CD4-positive, alpha-beta T cell treated with Interleukin-6 for 4 hours (primary cell): Measurements from ENCODE around the gene SDK2.

ENCODE experiments used
- DNase-seq: peaks from one replicate; pipeline ENCODE4 v3.0.0-alpha.2; 2020; ENCODE audit warnings: mixed read lengths

The SDK2 gene

GRCh38 chr17:73402466-73402865 is 241.8 kb downstream of the SDK2 start:
- DNase-seq = no peak

DNA sequence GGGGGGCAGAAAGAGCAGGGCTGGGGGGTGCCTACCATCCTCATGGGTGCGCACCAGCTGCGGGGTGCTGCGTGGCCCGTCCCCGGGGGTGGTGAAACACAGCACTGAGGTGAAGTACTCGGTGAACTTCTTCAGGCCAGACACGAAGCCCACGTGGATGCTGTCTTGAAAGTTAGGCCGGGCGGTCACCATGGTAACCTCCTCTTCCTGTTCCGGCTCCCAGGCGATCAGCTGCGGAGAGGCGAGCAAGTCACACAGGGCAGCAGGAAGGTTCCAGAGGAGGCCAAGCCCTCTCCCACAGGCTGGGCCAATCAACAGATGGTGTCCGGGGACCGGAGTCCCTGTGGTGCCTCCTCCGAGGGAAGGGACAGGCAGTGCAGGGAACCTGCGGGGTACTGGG is 242.3 kb downstream of the SDK2 start:
- no peak for DNase-seq

DNA sequence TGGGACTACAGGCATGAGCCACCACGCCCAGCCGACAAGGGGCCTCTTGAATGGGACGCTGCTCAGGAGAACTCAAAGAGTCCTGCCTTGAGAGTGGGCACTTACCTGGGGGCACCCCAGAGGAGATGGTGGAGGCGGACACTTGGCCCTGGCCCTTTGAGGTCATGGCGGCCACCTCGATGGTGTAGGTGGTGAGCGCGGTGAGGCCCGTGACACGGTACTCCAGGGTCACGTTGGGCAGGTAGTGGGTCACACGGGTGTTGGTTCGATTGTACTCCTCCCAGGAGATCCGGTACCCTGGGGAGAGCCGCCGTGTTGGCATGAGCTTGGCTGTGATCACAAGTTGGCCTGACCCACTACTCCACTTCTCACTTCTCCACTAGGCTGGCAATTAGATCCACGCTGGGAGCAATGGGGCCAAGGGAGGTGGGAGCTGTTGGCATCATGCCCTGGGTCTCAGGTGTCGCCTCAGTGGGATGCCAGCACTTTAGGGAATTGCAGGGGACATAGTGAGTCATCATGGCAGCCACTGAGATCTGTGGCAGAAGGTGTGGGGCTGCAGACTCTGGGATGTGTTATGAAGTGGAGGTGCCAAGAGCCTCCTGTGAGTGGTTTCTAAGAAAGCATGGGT is 243.2 kb downstream of the SDK2 start:
- no peak for DNase-seq

DNA sequence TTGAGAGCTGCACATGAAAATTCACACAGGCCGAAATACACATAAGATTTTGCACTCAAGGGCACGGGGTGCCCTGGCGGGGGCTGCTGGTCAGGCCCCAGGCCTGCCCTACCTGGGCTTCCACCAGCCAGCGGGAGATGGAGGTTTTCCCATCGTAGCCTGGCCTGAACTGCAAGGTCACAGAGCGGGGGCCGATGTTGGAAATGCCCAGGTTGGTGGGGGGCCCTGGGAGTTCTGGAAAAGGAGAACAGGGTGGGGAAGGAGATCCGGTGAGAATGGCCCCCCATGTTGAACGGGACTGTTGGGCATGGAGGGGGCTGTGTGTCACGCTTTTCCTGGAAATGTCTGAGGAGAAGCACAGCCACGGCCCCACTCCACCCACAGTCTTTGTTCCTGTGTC is 245.2 kb downstream of the SDK2 start:
- no peak for DNase-seq

DNA sequence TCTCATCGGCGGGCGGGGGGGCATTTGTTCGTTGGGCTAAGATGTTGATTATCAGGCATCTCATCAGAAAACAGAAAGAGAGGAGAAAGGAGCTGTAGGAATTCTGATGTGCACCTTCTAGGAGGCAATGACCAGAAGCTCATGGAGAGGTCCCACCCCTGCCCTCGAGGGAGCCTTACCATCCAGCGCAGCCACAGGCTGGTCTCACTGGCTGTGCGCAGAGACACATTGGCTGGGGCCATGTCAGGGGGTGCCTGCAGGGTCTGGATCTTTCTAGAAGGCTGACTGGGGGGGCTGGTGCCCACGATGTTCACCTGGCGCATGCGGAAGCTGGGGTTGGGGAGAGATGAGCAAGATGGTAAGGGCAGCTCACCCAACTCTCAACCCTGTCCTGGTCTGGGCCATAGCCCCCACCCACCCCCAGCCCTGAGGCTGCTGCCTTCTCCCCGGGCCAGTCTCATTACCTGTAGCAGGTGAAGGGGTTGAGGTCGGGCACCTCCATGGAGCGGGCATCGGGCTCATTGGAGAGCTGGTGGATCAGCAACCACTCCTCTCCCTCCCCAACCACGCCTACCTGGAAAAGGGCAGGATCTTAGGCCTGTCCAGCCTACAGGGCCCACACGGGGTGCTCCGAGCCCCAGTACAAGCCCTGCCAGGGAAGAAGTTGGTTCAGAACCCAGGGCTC is 246.2 kb downstream of the SDK2 start:
- DNase-seq = no peak

GRCh38 chr17:73397278-73397826 is 246.9 kb downstream of the SDK2 start:
- DNase-seq = no peak

DNA sequence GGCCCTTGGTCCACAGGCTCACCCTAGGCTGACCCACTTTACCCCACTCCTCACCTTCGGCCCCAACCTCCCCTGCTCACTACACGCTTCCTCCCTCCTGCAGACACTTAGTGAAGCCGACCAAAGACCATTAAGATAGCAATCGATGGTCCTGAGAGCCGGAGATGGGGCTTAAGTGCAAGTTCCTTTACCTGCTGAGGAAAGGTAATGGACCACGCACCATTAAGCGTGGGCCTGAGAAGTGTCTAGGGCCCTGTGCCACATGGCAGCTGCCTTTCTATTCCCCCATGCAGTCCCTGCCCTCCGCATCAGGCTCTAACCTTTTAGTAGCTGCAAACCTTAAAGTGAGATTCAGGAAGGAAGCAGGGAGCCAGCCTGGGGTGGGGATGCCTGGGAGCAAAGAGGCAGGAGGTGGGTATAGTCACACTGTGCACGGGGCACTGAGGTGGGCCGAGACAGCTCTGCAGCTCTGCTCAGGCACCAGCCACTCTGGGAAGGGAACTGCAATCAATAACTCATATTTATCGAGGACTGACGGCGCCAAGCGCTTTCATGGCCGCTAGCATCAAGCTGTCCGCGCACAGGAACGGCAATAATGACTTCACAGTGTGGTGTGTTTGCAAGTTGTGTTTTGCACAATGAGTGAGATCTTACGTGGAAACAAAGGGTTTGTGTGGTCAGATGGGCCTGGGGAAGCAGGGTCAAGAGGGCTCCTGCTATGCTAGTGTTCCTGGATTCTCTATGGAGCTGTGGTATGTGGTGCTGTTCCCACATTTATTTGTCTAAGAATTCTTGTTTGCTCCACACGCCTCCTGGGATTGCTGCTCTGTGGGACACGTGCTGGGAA is 247.6 kb downstream of the SDK2 start:
- no peak for DNase-seq

DNA sequence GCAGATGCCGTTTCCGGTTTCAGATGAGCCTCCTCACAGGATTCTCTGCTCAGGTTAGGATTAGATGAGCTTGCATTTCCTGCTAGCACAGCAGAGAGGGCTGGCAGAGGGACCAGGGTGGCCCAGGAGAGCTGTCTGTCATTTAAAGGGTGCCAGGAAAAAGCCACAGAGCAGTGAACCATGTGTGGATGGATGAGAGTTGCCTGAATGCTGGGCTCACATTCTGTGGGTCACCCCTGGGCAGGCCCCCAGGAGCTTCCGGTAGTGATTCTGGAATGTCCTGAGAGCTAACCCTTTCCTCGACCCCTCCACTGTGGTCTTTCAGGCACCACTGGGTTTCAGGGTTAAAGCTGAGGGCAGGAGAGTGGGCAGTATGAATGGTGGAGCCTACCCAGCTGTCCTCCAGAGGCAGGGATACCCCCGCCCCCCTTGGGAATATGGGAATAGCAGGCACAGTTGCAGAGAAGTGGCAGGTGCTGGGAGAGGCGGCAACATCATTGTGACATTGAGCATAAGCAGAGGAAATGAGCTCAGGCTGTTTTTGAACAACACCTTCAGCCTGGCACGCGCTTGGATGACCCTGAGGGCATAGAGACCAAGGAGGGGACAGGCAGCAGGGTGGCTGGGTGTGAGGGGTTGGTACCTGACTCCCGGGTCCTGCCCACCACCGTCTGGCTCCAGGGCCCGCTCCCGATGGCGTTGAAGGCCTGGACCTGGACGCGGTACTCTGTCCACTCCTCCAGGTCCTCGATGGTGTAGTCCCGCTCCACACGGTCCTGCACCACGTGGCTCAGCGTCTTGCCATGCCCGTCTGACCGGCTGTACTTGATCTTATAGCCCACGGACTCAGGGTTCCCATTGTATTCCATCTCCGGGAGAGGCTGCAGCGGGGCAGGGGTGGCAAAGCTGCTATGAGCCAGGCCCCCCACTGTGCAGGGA is 249.5 kb downstream of the SDK2 start:
- no peak for DNase-seq

GRCh38 chr17:73393962-73394361 is 250.3 kb downstream of the SDK2 start:
- DNase-seq = no peak

DNA sequence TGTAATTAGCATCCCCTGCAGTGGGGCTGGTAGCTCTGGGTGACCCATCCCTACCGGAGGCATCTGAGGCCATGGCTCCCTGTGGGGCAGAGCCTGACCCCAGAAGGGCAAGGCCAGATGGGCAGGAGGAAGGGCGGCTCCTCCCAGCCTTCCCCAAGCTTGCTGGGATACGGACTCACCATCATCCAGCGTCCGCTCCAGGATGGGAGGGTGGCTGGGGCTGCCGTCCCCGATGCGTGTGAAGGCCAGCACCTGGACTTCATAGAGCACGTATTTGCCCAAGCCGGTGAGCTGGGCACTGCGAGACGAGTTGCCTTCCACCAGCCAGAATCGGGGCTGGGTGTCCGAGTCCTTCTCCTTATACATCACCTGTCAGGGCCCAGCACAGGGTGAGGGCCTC is 250.9 kb downstream of the SDK2 start:
- DNase-seq = no peak

DNA sequence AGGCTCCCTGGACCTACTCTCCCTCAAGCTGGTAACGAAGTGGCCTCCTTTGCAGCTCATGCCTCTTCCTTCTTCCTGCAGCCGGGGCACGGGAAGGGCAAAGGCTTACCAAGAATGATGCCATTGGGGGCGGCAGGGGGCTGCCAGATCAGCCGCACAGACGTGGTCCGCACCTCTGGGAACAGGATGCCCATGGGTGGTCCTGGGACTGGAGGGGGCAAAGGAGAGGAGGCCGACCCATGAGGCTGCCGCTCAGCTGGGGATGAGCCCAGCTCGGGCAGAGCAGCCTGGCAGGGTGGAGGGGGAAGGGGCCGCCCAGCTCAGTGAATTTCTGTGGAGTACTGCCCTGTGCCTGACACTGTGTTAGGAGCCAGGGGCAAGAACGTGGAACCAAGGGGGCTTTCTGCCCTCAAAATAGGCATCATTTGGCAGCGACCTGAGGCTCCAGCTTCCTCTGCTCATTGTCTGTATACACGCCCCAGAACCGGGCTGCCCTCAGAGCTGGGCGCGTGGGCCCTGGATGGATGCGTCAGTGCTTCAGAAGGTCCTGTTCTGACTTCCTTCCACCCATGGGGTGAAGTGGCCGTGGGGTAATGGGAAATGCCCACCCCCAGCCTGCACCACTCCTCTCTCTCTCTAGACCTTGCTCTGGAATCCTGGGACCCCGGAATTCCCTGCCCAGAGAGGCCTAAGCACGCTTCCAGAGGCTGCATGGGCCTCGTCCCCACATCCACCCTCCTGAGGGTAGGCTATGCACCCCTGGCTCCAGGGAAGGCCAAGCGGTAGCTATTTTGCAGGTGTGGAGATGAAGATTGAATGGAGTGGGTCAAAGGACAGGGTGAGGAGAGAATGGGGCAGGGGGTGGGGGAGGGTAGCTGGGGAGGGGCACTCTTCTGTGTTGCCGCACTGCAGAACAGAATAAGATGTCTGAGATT is 252.6 kb downstream of the SDK2 start:
- DNase-seq = no peak

DNA sequence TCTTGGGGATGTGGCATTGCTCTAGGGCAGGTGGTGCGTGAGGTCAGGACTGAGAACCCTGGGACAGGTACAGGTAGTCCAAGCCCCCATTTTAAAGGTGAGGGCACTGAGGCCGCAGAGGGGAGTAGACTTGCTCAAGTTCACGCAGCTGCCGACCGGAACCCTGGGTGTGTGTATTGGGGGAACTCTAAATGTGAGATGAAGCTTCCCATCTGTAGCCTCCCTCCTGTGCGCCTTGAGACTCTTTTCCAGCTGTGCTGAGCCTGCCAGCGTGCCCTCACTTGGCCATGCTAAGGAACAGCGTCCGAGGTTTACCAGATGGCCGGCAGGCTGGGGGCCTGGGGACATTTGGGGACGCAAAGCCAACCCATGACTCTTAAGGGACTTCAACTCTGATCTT is 253.4 kb downstream of the SDK2 start:
- no peak for DNase-seq

DNA sequence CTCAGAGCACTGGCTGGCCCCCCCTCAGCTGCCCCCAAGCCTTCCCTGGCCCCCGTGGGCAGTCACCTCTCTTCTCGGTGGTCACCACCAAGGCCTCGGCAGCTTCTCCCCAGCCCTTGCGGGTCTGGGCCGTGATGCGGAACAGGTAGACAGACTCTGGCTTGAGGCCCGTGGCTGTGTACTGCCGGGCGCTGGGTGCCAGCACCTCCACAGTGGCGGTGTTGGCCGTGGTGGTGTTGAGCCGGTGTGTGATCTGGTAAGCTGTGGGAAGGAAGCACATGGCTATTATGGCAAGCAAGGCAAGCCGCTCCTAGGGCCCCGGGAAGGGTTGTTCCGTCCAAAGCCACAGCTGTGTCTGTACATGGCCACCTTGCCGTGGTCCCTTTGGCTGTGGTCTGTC is 254.0 kb downstream of the SDK2 start:
- DNase-seq = no peak

- no peak for DNase-seq
Observed at GRCh38 chr17:73389411-73389810, 254.8 kb downstream of the SDK2 start.

- DNase-seq = no peak
Observed at GRCh38 chr17:73388578-73388905, 255.7 kb downstream of the SDK2 start.

DNA sequence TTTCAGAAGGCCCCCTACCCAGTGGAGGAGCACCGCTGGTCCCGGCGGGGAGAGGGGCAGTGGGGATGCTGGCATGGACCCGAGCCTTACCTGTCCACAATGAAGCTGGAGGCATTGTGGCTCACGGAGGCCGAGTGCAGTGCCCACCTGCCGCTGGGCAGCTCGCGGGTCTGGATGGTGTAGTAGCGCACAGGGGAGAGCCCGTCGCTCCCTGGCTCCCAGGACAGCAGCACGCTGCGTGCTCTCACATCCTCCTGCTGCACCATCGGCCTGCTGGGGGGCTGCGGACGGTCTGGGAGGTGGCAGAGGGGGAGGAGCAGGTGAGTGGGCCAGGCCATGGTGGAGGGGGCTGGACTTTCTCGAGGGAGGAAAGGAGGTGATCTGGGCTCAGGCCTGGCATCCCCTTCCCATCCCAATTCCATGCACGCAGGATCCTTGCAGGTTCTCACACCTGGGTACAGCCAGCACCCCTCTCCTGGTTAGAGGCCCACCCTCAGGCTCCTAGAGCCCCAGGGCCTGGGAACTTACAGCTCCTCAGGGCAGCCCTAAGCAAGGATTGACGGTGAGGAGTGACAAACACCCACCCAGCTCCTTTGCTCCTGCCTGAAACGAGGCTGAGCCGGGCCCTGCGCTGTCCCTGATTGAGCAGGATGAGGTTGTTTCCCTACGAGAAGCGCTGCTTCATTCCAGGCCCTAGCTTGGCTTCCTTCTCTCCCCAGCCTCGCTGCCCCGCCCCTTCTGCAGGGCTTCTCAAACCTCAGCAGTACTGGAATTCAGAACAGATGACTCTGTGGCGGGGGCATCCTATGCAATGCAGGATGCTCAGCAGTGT is 256.3 kb downstream of the SDK2 start:
- DNase-seq = no peak

- DNase-seq = no peak
Observed at GRCh38 chr17:73386561-73386960, 257.7 kb downstream of the SDK2 start.

- DNase-seq = no peak
Observed at GRCh38 chr17:73384926-73385325, 259.3 kb downstream of the SDK2 start.

- no peak for DNase-seq
Observed at GRCh38 chr17:73380439-73381106, 263.7 kb downstream of the SDK2 start.

- no peak for DNase-seq
Observed at GRCh38 chr17:73379826-73380225, 264.4 kb downstream of the SDK2 start.
